DMS153 treated with DMSO at 0.1 percent for 48 hours (cell line): ENCODE results near the gene LPAR2.
"Not testable (repeated sequence)": the region's sequence is repeated elsewhere in the genome, so short reads cannot be mapped to it uniquely, and the experiment has no call there.

Experiments
- DNase-seq: peaks from one replicate; lab custom pipeline; 2025; ENCODE audit not compliant: unreplicated experiment; lab: John Stamatoyannopoulos, UW

Gene LPAR2

DNA sequence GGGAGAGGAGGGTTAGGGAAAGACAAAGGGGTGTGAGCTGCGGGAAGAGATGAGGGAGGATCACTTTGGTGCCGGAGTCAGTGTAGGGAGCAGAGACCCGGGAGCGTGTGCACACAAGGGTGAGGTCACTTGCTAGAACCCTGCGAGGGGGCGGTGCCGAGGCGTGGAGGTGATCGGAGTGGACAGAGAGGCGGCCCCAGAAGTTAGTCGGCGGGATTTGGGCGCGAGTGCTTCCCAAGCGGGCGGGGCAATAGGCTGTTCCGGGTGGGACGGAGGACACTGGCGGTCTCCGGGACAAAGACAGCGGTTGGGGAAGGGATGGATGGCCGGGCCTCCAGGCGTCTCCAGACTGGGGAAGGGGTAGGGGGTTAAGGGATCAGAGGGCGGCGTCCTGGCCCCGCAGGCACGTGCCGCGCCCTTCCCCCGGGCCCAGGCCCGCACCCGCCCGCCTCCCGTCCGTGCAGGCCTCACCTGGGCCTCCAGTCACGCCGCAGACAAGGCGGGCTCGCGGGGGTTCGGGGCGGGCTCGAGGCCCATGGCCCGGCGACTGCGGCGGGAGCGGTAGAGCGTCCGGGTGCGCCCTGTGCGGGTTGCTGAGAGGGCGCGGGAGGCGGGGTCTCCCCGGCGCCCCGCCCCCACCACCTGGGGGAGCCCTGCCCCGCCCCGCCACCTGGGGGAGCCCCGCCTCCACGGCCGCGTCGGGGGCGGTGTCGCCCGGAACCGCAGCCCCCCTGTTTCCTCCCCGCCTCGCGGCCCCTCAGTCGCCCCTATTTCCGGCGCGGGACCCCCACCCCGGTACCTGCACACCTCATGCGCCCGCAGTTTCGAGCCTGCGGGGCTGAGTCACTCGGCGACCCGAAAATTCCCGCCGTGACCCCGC is at the start of gene LPAR2:
Gene LPAR2, minus strand, starts transcription at position 600 of the 880 bp plus-strand sequence. CDS start 945 bp downstream, outside the sequence.
- DNase-seq, result peak; percentile 39

DNA sequence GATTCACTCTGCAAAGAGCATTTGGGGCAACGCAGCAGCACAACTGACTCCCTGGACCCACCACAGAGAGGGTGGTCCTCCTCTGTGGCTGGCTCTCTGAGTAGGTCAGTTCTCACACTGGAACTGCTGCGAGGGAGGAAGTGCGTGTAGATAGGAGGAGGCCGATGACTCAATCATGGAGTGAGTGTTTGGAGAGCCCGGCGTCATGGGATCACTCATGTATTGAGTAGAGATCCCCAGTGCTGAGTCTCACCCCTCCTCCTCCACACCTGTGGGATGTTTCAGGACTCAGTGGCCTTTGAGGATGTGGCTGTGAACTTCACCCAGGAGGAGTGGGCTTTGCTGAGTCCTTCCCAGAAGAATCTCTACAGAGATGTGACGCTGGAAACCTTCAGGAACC is 49.6 kb upstream of the LPAR2 start:
- no peak for DNase-seq

GRCh38 chr19:19674315-19674714 is 46.3 kb upstream of the LPAR2 start:
- no peak for DNase-seq

DNA sequence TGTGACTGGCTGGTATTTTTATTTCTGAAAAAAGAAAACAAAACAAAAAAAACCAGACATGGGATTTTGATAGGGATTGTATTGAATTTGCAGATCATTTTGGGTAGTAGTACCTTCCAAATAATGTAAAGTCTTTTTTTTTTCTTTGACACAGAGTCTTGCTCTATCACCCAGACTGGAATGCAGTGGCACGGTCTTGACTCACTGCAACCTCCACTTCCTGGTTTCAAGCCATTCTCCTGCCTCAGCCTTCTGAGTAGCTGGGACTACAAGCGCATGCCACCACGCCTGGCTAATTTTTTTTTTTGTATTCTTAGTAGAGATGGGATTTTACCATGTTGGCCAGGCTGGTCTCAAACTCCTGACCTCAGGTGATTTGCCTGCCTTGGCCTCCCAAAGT is 44.8 kb upstream of the LPAR2 start:
- DNase-seq, result no peak

DNA sequence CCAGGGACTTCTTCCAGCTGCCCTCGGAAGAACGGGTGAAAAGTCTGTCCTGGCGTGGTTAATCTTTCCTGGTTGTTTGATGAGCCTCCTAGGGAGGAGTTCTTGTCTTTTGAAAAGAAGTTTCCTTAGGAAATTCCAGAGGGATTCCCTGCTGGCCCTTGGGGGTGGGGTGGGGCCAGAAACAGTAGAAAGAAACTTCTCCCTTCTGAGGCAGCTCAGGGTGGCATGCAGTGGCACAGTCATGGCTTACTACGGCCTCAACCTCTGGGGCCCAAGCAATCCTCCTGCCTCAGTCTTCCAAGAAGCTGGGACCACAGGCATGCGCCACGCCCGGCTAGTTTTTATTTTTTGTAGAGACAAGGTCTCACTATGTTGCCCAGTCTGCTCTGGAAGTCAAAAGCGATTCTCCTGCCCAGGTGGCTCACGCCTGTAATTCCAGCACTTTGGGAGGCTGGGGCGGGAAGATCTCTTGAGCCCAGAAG is 42.1 kb upstream of the LPAR2 start:
- DNase-seq, result no peak

GRCh38 chr19:19668230-19669012 is 40.4 kb upstream of the LPAR2 start, which contains the start of gene ZNF101:
TSS of gene ZNF101 (plus strand) at chr19:19668839. CDS start at chr19:19668964, 125 bp downstream.
- DNase-seq, result peak; percentile 77

DNA sequence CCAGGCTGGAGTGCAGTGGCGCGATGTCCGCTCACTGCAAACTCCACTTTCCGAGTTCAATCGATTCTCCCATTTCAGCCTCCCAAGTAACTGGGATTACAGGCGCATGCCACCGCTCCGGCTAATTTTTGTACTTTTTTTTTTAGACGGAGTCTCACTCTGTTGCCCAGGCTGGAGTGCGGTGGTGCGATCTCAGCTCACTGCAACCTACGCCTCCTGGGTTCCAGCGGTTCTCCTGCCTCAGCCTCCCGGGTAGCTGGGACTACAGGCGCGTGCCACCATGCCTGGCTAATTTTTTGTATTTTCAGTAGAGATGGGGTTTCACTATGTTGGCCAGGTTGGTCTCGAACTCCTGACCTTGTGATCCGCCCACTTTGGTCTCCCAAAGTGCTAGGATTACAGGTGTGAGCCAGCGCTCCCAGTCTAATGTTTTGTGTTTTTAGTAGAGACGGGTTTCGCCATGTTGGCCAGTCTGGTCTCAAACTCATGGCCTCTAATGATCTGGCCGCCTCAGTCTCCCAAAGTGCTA is 37.5 kb upstream of the LPAR2 start:
- not testable (repeated sequence) for DNase-seq

- peak; percentile 89 for DNase-seq
These were observed 35.5 kb upstream of the LPAR2 start, which contains the start of gene ATP13A1 for GRCh38 chr19:19663256-19664120. TSS of gene ATP13A1 (minus strand) at chr19:19663676. CDS start at chr19:19663666, 10 bp downstream.

GRCh38 chr19:19662871-19663255 is 34.8 kb upstream of the LPAR2 start:
- DNase-seq, result no peak

DNA sequence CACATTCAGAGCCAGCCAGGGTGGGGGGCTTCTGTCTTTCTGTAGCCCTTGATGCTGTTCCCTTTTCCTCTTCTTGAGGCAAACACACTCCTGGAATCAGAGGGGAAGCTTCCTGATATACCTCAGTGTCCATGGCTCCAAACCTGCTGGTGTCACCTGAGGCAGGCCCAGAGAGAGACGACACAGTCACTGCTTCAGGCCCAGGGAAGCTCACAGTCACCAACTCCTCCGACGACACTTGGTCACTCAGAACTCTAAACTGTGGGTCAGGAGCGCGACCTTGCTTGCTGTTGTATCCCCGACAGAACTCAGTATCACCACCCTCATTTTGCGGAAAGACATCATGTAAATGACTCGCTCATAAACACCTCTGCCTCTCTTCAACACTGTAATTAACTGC is 34.3 kb upstream of the LPAR2 start:
- DNase-seq, result no peak

DNA sequence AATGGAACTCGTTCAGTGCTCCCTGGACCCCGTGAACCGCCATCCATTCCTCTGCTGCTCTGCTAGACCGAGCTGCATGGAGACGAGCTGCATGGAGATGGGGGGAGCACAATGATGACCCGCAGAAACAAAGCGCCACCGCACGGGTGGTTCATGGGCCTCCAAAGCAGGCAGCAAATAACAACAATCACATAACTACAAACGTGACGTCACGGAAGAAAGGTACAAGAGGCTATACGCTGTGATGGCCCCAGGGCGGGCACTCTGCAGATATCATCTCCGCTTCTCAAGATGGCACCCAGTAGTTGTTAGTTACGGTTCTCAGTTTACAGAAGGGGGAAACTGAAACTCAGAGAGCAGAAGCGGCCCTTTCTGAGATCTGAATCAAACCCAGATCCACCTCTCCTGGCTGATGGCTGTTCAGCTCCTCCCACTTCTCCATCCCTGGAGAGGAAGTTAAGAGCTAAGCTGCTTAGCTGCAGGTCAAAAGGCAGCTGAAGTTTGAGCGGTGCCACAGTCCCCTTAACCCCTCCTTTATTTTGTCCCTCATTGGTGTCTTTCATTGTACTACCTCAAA is 33.7 kb upstream of the LPAR2 start:
- no peak for DNase-seq

GRCh38 chr19:19661141-19661674 is 33.2 kb upstream of the LPAR2 start:
- DNase-seq, result no peak

DNA sequence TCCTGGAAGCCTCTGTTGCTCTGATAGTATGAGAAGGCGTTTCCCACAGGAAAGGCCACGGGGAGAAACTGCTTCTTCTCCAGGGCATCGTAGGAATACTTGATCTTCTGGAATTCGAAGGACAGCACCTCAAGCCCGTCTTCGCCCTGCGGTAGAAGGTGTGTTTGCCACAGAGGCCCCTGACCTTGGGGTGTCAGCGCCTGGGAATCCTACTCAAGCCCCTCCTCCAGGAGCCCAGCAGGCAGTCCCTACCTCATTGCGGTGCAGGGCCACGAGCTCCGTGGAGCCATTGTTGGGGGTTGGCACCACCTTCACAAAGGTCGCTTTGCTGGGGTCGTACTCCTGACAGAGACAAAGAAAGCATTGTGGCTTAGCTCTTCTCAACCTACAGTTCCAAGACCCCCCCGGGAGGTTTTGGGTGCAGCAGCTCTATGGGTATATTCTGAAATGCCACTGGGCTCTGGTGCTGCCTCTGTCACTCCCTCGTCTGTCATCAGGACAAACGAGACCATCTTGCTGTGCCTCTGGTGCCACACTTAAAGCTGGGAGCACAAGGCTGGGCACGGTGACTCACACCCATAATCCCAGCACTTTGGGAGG is 31.7 kb upstream of the LPAR2 start:
- DNase-seq, result no peak

DNA sequence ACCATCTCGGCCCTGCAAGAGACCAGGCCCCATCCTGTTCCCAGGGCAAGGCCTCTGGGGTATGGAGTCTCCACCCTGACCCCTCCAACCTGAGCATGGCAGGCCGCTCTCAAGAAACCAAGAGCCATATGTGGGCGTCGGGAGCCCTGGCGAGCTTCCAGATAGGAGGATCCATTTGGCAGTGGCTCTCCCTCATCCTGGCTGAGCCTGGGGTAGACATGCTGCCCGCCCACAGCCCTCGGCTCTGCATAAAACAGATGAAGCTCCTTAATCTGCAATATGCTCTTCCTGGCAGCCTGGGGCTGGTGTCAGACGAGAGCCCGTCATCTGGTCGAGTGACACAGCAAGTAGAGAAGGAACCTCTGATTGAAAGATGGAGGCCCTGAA is 29.4 kb upstream of the LPAR2 start:
- no peak for DNase-seq

GRCh38 chr19:19656451-19657396 is 28.7 kb upstream of the LPAR2 start:
- no peak for DNase-seq

- DNase-seq, result no peak
These were observed 27.8 kb upstream of the LPAR2 start for GRCh38 chr19:19655641-19656343.

GRCh38 chr19:19655051-19655594 is 27.1 kb upstream of the LPAR2 start:
- DNase-seq, result no peak
